Neutrophil (primary cell): ENCODE results near the gene ADGRL3.

Experiments
- H3K27ac ChIP-seq: fragments of 200-600 bp; sonication (generic); 2 replicates; pipeline ENCODE4 v1.5.1; 2016; ENCODE audit warnings: mild to moderate bottlenecking, moderate library complexity
- H3K27me3 ChIP-seq: fragments of 200-600 bp; sonication (generic); 2 replicates; pipeline ENCODE4 v1.6.0; 2016; ENCODE audit warnings: mild to moderate bottlenecking
- H3K36me3 ChIP-seq: fragments of 200-600 bp; sonication (generic); 2 replicates; pipeline ENCODE4 v1.5.1; 2017
- H3K4me1 ChIP-seq, 2 experiments: fragments of 200-600 bp in 1 of 2; sonication (generic) in 1 of 2; 1 replicate in 1 of 2; 2 replicates in 1 of 2; pipeline versions ENCODE4 v1.5.1 to v1.6.1; 2013 to 2016; ENCODE audit warnings: low read depth in 1 of 2, low read length in 1 of 2, mild to moderate bottlenecking in 1 of 2, moderate library complexity in 1 of 2; ENCODE audit not compliant: control insufficient read depth in 1 of 2, insufficient read depth in 1 of 2
- H3K4me3 ChIP-seq, 2 experiments: fragments of 200-600 bp in 1 of 2; sonication (generic) in 1 of 2; 1 replicate in 1 of 2; 2 replicates in 1 of 2; pipeline ENCODE4 v1.5.1; 2013 to 2016; ENCODE audit warnings: low read depth in 1 of 2, low read length in 1 of 2, mild to moderate bottlenecking in 1 of 2, moderate library complexity in 1 of 2
- H3K9me3 ChIP-seq: fragments of 200-600 bp; sonication (generic); 2 replicates; pipeline ENCODE4 v1.5.1; 2016
- TF ChIP-seq, protein P1 (sequence below): fragments of 200-600 bp; sonication (generic); IDR thresholded peaks from 2 replicates; pipeline ENCODE4 v1.5.1; 2016; ENCODE audit warnings: antibody characterized with exemption

Gene ADGRL3

DNA sequence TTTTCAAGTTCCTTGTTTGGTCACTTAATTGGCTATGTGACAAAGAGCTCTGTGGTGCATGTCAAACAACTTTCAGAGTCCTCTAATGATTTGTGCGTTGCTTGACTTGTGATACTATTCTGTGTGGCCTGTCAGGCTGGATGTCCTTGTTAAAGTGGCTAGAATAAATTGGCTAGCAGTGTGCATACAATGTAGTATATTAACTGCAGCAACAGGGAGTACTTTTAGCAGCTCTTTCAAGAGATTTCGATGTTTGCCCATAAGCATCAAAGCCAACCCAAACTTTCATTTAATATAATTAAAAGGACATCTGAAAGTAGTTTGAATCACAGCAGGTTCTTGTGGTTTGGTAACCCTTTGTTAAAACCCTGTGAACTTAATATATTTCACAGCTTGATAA, 718.9 kb downstream of the ADGRL3 start:
- no peaks in the 10 kb centered on the region for H3K9me3 ChIP-seq
- no peak overlapping the region for H3K27ac ChIP-seq
- H3K36me3 ChIP-seq: no peaks in the 10 kb centered on the region
- H3K27me3 ChIP-seq: no peaks in the 10 kb centered on the region
- TF ChIP-seq, protein P1, sequence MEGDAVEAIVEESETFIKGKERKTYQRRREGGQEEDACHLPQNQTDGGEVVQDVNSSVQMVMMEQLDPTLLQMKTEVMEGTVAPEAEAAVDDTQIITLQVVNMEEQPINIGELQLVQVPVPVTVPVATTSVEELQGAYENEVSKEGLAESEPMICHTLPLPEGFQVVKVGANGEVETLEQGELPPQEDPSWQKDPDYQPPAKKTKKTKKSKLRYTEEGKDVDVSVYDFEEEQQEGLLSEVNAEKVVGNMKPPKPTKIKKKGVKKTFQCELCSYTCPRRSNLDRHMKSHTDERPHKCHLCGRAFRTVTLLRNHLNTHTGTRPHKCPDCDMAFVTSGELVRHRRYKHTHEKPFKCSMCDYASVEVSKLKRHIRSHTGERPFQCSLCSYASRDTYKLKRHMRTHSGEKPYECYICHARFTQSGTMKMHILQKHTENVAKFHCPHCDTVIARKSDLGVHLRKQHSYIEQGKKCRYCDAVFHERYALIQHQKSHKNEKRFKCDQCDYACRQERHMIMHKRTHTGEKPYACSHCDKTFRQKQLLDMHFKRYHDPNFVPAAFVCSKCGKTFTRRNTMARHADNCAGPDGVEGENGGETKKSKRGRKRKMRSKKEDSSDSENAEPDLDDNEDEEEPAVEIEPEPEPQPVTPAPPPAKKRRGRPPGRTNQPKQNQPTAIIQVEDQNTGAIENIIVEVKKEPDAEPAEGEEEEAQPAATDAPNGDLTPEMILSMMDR: no peak
- H3K4me1 ChIP-seq: no peaks in the 10 kb centered on the region
- H3K4me3 ChIP-seq: no peak overlapping the region

DNA sequence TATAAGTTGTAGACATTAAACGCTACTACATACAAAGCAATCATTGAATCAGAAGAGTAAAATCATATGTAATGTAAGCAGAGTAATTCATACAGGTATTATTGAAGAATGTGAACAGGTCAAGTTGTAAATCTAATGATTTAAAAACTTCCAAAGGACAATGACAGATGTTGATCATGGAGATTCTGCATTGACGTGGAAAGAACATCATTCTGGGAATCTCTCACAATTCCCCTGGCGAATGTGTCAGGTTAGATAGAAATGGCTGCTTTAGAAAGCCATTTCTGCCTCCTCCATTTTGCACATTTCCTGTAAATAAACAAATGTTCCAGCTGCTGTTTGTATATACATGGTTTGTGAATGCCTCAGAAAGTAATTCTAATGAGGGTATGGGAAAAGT, 719.4 kb downstream of the ADGRL3 start:
- no peaks in the 10 kb centered on the region for H3K36me3 ChIP-seq

DNA sequence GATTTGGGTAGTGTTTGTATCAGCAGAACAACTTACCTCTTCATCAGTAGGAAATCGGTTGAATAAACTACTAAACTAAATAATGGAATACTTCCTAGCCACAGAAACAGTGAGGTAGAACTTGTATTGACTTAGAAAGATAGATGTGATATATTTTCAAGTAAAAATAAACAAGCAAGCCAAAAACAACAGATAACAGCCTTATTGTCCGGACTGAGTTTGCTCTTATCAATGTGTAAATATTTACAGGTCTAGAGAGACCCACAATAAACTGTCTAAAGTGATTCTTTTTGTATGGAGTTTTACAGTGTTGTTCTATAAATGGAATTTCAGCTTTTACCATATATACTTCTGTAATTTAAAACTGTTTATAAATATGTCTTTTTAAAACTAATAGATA, 721.8 kb downstream of the ADGRL3 start:
- H3K27me3 ChIP-seq: no peaks in the 10 kb centered on the region
- H3K9me3 ChIP-seq: no peaks in the 10 kb centered on the region
- no peak overlapping the region for H3K4me3 ChIP-seq
- no peaks in the 10 kb centered on the region for H3K4me1 ChIP-seq
- H3K36me3 ChIP-seq: no peaks in the 10 kb centered on the region
- no peak overlapping the region for H3K27ac ChIP-seq
- TF ChIP-seq, protein P1: no peak

More for the DNA sequence above, 719.4 kb downstream of the ADGRL3 start:
- H3K4me3 ChIP-seq: no peak overlapping the region
- H3K9me3 ChIP-seq: no peaks in the 10 kb centered on the region
- H3K27me3 ChIP-seq: no peaks in the 10 kb centered on the region
- H3K4me1 ChIP-seq: no peaks in the 10 kb centered on the region
- TF ChIP-seq, protein P1: no peak
- no peak overlapping the region for H3K27ac ChIP-seq

DNA sequence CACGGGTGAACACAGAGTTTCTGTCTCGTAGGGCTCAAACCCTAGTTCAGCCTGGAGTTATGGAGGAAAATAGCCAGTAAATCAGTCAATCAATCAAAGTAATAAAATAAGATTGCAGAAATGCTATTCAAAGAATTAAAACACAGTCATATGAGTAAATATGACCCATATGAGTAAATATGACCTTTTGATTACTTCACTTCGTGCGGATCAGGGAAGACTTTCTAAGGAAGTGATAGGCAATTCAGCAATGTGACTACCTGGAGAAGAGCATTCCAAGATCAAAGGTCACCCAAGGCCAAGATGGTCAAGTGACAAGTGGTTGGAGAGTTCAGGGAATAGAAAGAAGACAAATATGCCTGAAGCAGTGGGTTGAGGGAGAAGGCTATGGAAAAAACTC, 722.6 kb downstream of the ADGRL3 start:
- no peaks in the 10 kb centered on the region for H3K36me3 ChIP-seq
- H3K9me3 ChIP-seq: no peaks in the 10 kb centered on the region
- TF ChIP-seq, protein P1: no peak
- H3K27me3 ChIP-seq: no peaks in the 10 kb centered on the region
- no peak overlapping the region for H3K4me3 ChIP-seq
- no peak overlapping the region for H3K27ac ChIP-seq
- no peaks in the 10 kb centered on the region for H3K4me1 ChIP-seq

DNA sequence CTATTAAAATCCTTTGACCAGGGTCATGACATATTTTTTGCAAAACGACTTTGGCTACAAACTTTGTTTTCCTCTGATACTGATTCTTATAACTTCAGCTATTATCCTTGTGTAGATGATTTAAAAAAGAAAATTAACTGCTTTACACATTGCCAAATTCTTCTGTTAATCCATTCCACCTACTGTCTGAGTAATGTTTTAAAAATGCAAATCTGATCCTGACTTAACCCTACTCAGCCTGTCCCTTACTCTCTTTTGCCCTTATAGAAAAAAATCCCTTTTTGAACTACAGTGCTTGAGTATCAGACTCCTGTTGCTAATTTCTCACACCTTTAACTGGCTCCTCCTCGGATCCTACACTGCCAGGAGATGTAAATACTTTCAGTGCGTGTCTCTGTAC, 723.1 kb downstream of the ADGRL3 start:
- Histone ChIP-seq H3K36me3 (no peaks in the 10 kb centered on the region), H3K27me3 (no peaks in the 10 kb centered on the region), H3K9me3 (no peaks in the 10 kb centered on the region), H3K27ac (no peak overlapping the region), H3K4me3 (no peak overlapping the region), H3K4me1 (no peaks in the 10 kb centered on the region)
- TF ChIP-seq, protein P1: no peak

DNA sequence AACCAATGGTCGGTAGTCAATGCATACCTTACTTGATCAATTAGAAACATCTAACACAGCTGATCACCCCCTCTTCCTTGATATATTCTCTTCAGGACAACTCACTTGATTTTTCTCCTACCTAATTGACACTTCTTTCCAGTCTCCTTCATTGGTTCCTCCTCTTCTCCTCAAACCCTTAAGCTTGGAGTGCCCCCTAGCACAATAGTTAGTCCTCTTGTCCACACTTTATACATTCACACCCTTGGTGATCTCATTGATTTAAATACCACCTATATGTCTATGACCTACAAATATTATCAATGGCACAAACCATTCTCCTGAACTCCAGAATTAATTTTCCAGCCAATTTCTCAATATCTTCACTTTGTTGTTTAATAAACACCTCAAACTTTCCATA, 724.0 kb downstream of the ADGRL3 start:
- Histone ChIP-seq H3K9me3 (no peaks in the 10 kb centered on the region), H3K27me3 (no peaks in the 10 kb centered on the region), H3K4me1 (no peaks in the 10 kb centered on the region), H3K36me3 (no peaks in the 10 kb centered on the region), H3K27ac (no peak overlapping the region), H3K4me3 (no peak overlapping the region)
- TF ChIP-seq, protein P1: no peak
